Glutamatergic neuron (in vitro differentiated cells): ENCODE results near the gene PDIA4. TPM values are rescaled to one million over a fixed set of nuclear protein-coding genes. Genes with fewer than 3 reads are reported as not detected.
"Not testable (repeated sequence)": the region's sequence is repeated elsewhere in the genome, so short reads cannot be mapped to it uniquely, and the experiment has no call there.

Experiments
- DNase-seq: peaks from one replicate; pipeline ENCODE4 v3.0.0; 2022
- H3K27ac Mint-ChIP-seq: one replicate; pipeline ENCODE4 v1.8.0; 2020; ENCODE audit warnings: mild to moderate bottlenecking, mixed read lengths, inconsistent platforms; ENCODE audit not compliant: unreplicated experiment
- H3K27me3 Mint-ChIP-seq: one replicate; pipeline ENCODE4 v1.8.0; 2020; ENCODE audit warnings: mild to moderate bottlenecking, moderate library complexity, mixed read lengths, inconsistent platforms; ENCODE audit not compliant: unreplicated experiment
- H3K36me3 Mint-ChIP-seq: one replicate; pipeline ENCODE4 v1.8.0; 2020; ENCODE audit warnings: mild to moderate bottlenecking, mixed read lengths, inconsistent platforms; ENCODE audit not compliant: unreplicated experiment
- H3K4me1 Mint-ChIP-seq: one replicate; pipeline ENCODE4 v1.8.0; 2020; ENCODE audit warnings: mild to moderate bottlenecking, low read depth, mixed read lengths, inconsistent platforms; ENCODE audit not compliant: unreplicated experiment
- H3K4me3 Mint-ChIP-seq: one replicate; pipeline ENCODE4 v1.8.0; 2020; ENCODE audit warnings: mild to moderate bottlenecking, mixed read lengths, inconsistent platforms; ENCODE audit not compliant: unreplicated experiment
- H3K9me3 Mint-ChIP-seq: one replicate; pipeline ENCODE4 v1.8.0; 2020; ENCODE audit warnings: mild to moderate bottlenecking, moderate library complexity, mixed read lengths, inconsistent platforms; ENCODE audit not compliant: unreplicated experiment
- CTCF ChIP-seq: fragments of 200-600 bp; sonication (generic); IDR thresholded peaks from one replicate; pipeline ENCODE4 v1.5.0; 2021; ENCODE audit not compliant: partially characterized antibody, unreplicated experiment
- total RNA-seq: library from RNA; stranded (reverse); fragmentation: NEBNext Ultra II Directional; extraction: Animal tissue kit (Norgen Biotek cat#: 25700); gene quantifications from one replicate; pipeline ENCODE4 v1.2.1, GENCODE V29; 2021; ENCODE audit not compliant: unreplicated experiment

PDIA4 gene
- total RNA-seq, 1 donor from 2014 or later = 69.0 TPM

- Mint-ChIP-seq H3K36me3 (peaks cover 4% of the 10 kb centered on the region), H3K9me3 (peaks cover 9% of the 10 kb centered on the region), H3K4me1 (no peaks in the 10 kb centered on the region), H3K4me3 (no peak overlapping the region), H3K27me3 (peaks cover 3% of the 10 kb centered on the region), H3K27ac (no peak overlapping the region)
- DNase-seq = no peak
- TF ChIP-seq CTCF = no peak
Observed at GRCh38 chr7:149046416-149046815, 18.1 kb upstream of the PDIA4 start.

GRCh38 chr7:149043936-149044335 is 15.6 kb upstream of the PDIA4 start:
- Mint-ChIP-seq H3K9me3 (peaks cover 5% of the 10 kb centered on the region), H3K4me3 (no peak overlapping the region), H3K27me3 (peaks cover 2% of the 10 kb centered on the region), H3K4me1 (no peaks in the 10 kb centered on the region), H3K36me3 (no peaks in the 10 kb centered on the region), H3K27ac (no peak overlapping the region)
- DNase-seq = no peak
- no peak for TF ChIP-seq CTCF

GRCh38 chr7:149041350-149041749 is 13.0 kb upstream of the PDIA4 start:
- no peak for TF ChIP-seq CTCF
- peaks cover 4% of the 10 kb centered on the region for H3K27me3 Mint-ChIP-seq
- peaks cover 7% of the 10 kb centered on the region for H3K9me3 Mint-ChIP-seq
- no peak for DNase-seq
- H3K4me1 Mint-ChIP-seq = no peaks in the 10 kb centered on the region
- no peak overlapping the region for H3K27ac Mint-ChIP-seq
- no peak overlapping the region for H3K4me3 Mint-ChIP-seq
- H3K36me3 Mint-ChIP-seq = no peaks in the 10 kb centered on the region

GRCh38 chr7:149038641-149039040 is 10.3 kb upstream of the PDIA4 start:
- H3K27ac Mint-ChIP-seq, H3K4me1 Mint-ChIP-seq, DNase-seq, H3K36me3 Mint-ChIP-seq, H3K4me3 Mint-ChIP-seq, H3K9me3 Mint-ChIP-seq, H3K27me3 Mint-ChIP-seq: not testable (repeated sequence)

- no peak overlapping the region for H3K4me3 Mint-ChIP-seq
- H3K27me3 Mint-ChIP-seq = peaks cover 6% of the 10 kb centered on the region
- H3K4me1 Mint-ChIP-seq = no peaks in the 10 kb centered on the region
- peaks cover 5% of the 10 kb centered on the region for H3K9me3 Mint-ChIP-seq
- H3K27ac Mint-ChIP-seq = no peak overlapping the region
- TF ChIP-seq CTCF = no peak
- H3K36me3 Mint-ChIP-seq = no peaks in the 10 kb centered on the region
- no peak for DNase-seq
Observed at GRCh38 chr7:149036676-149037075, 8.4 kb upstream of the PDIA4 start.
